SKM-1 (cell line): Measurements from ENCODE around the gene CSN2.

Experiments used
- DNase-seq: peaks from one replicate; lab custom pipeline; 2025; ENCODE audit not compliant: unreplicated experiment; lab: John Stamatoyannopoulos, UW

CSN2 gene

DNA sequence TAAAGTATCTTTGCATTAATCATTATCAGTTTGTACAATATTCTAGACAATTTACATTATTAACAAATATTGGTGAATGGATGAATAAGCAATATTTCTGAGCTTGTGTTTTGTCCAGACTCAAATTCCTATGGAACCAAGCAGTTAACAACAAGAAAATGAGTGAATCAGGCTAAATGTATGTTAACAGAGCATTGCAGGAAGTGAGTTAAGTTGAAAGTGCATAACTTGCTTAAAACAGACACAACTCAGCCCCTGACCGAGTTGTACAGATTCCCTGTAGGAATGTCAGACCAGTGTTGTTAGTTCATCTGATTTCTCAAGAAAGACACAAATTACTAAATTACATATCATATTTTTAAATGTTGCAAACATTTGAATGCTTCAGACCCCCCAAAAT is 58.4 kb downstream of the CSN2 start:
- no peak for DNase-seq
